Measurements from ENCODE around the gene TMEM132E.

- TF ChIP-seq TARDBP (IDR thresholded peaks at IDR 0.05) (no peak), SP1 (IDR thresholded peaks at IDR 0.05) (no peak), FOXM1 (IDR thresholded peaks at IDR 0.05; ENCODE audit: borderline replicate concordance) (no peak), LEF1 (IDR thresholded peaks at IDR 0.05; ENCODE audit: borderline replicate concordance) (no peak), PKNOX1 (IDR thresholded peaks at IDR 0.05) (no peak), SUZ12 (IDR thresholded peaks at IDR 0.05) (no peak), ELF4 (IDR thresholded peaks at IDR 0.05) (no peak), BHLHE40 (IDR thresholded peaks at IDR 0.05; ENCODE audit: borderline replicate concordance) (no peak), FOXA1 (IDR thresholded peaks at IDR 0.05) (no peak), CTBP1 (IDR thresholded peaks at IDR 0.05; ENCODE audit: borderline replicate concordance) (no peak), FOXK2 (IDR thresholded peaks at IDR 0.05) (no peak), L3MBTL2 (conservative IDR thresholded peaks at IDR 0.05) (no peak)
These were observed 3.0 kb downstream of the TMEM132E start for GRCh38 chr17:34582185-34582900.
